Ishikawa (cell line): ENCODE results near the gene PCDHGA1.

Experiments
- CREB1 ChIP-seq: IDR thresholded peaks from 2 replicates; pipeline ENCODE4 v1.6.1; 2012; ENCODE audit warnings: low read depth
- TF ChIP-seq, protein P1 (sequence below): IDR thresholded peaks from 2 replicates; pipeline ENCODE4 v1.6.1; 2012; ENCODE audit warnings: low read depth, mild to moderate bottlenecking

- no peak for TF ChIP-seq CREB1
- TF ChIP-seq, protein P1, sequence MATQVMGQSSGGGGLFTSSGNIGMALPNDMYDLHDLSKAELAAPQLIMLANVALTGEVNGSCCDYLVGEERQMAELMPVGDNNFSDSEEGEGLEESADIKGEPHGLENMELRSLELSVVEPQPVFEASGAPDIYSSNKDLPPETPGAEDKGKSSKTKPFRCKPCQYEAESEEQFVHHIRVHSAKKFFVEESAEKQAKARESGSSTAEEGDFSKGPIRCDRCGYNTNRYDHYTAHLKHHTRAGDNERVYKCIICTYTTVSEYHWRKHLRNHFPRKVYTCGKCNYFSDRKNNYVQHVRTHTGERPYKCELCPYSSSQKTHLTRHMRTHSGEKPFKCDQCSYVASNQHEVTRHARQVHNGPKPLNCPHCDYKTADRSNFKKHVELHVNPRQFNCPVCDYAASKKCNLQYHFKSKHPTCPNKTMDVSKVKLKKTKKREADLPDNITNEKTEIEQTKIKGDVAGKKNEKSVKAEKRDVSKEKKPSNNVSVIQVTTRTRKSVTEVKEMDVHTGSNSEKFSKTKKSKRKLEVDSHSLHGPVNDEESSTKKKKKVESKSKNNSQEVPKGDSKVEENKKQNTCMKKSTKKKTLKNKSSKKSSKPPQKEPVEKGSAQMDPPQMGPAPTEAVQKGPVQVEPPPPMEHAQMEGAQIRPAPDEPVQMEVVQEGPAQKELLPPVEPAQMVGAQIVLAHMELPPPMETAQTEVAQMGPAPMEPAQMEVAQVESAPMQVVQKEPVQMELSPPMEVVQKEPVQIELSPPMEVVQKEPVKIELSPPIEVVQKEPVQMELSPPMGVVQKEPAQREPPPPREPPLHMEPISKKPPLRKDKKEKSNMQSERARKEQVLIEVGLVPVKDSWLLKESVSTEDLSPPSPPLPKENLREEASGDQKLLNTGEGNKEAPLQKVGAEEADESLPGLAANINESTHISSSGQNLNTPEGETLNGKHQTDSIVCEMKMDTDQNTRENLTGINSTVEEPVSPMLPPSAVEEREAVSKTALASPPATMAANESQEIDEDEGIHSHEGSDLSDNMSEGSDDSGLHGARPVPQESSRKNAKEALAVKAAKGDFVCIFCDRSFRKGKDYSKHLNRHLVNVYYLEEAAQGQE = no peak
Measured at GRCh38 chr5:141434006-141434405, 103.7 kb downstream of the PCDHGA1 start.
